ENCODE data around the gene PDIK1L. TPM values are rescaled to one million over a fixed set of nuclear protein-coding genes. Genes with fewer than 3 reads are reported as not detected.

The PDIK1L gene
- total RNA-seq, 1 experiment from 2014 or later = 7.6 TPM

DNA sequence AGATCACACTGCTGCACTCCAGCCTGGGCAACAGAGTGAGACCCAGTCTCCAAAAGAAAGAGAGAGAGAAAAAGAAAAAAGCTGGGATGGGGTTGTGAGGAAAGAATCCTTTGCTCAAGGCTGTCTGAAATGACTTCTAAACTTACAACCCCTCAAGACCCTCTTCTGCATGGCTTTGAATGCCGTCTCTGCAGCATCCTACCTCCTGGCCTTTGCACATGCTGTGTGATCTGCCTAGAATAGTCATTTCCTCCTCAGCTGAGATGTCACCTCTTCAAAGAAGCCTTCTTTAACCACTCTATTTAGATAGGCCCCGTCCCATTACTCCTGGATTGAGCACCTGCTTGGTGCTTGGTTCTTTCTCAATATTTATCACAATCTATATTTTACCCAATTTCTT, 26.8 kb upstream of the PDIK1L start:
- no peaks in the 10 kb centered on the region for H3K27me3 ChIP-seq (ENCODE audit: insufficient read depth, low read depth)
- no TSS peak for BruUV-seq (replicated peaks)

DNA sequence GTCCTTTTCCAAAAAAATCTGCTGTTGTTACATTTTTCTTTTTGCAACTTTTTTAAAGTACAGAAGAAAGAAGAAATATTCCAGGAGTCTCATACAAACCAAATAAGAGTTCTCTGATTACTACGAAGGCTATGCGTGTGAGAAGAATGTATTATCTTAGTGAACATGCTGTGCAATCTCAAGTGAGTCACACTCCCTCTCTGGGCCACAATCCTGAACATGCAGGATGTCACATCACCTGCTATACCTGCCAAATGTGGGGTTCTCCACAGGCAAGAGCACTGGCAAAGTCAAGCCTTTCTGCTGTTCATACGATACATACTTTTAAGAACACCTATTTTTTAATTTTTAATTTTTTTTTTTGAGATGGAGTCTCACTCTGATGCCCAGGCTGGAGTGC, 22.5 kb upstream of the PDIK1L start:
- Histone ChIP-seq H4K20me1 (ENCODE audit: insufficient read depth) (no peaks in the 10 kb centered on the region), H3K4me1 (replicated peaks; ENCODE audit: insufficient read depth) (peaks cover 5% of the 10 kb centered on the region)

More for the DNA sequence above, 26.8 kb upstream of the PDIK1L start:
- intact Hi-C loops (cut with micrococcal nuclease; ENCODE audit: unreplicated experiment) = no loop called here
- TF ChIP-seq, protein P1, sequence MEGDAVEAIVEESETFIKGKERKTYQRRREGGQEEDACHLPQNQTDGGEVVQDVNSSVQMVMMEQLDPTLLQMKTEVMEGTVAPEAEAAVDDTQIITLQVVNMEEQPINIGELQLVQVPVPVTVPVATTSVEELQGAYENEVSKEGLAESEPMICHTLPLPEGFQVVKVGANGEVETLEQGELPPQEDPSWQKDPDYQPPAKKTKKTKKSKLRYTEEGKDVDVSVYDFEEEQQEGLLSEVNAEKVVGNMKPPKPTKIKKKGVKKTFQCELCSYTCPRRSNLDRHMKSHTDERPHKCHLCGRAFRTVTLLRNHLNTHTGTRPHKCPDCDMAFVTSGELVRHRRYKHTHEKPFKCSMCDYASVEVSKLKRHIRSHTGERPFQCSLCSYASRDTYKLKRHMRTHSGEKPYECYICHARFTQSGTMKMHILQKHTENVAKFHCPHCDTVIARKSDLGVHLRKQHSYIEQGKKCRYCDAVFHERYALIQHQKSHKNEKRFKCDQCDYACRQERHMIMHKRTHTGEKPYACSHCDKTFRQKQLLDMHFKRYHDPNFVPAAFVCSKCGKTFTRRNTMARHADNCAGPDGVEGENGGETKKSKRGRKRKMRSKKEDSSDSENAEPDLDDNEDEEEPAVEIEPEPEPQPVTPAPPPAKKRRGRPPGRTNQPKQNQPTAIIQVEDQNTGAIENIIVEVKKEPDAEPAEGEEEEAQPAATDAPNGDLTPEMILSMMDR (conservative IDR thresholded peaks at IDR 0.05) = no peak
- H3K4me1 ChIP-seq (replicated peaks; ENCODE audit: insufficient read depth) = peaks cover 31% of the 10 kb centered on the region
- H2AFZ ChIP-seq = no peak overlapping the region
- no peaks in the 10 kb centered on the region for H3K9me2 ChIP-seq (ENCODE audit: insufficient read depth)
- H3K9me3 ChIP-seq (ENCODE audit: insufficient read depth, low read depth) = no peaks in the 10 kb centered on the region
- ChIA-PET CTCF (no interaction called here), POLR2A (ENCODE audit: unreplicated experiment) (interaction anchor here (0.6 kb wide), 1 partner anchor 38 kb away, joined by 5 read pairs; no protein-coding TSS in a partner anchor)
- no peak overlapping the region for H3K4me3 ChIP-seq
- H3K27ac ChIP-seq = no peak overlapping the region
- no peak for DNase-seq
- H4K20me1 ChIP-seq (ENCODE audit: insufficient read depth) = no peaks in the 10 kb centered on the region
- H3F3A ChIP-seq (ENCODE audit: insufficient read depth, low read depth) = peaks cover 9% of the 10 kb centered on the region; the same call in 1 of the 2 replicates
- no peaks in the 10 kb centered on the region for H3K79me2 ChIP-seq (ENCODE audit: low read depth)
- no peaks in the 10 kb centered on the region for H3K36me3 ChIP-seq (ENCODE audit: low read depth)
- no peak overlapping the region for H3K4me2 ChIP-seq

DNA sequence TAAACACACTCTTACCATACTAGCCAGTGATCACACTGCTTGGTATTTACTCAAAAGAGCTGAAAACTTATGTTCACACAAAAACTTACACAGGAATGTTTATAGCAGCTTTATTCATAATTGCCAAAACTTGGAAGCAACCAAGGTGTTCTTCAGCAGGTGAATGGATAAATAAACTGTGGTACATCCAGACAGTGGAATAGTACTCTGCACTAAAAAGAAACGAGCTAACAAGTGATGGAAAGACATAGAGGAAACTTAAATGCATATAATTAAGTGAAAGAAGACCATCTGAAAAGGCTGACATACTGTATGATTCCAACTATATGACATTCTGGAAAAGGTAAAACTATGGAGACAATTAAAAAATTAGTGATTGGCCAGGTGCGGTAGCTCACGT, 20.7 kb upstream of the PDIK1L start:
- Histone ChIP-seq H3K79me2 (ENCODE audit: low read depth) (no peaks in the 10 kb centered on the region), H3F3A (ENCODE audit: insufficient read depth, low read depth) (no peaks in the 10 kb centered on the region), H3K4me2 (no peak overlapping the region), H3K27ac (no peak overlapping the region), H4K20me1 (ENCODE audit: insufficient read depth) (no peaks in the 10 kb centered on the region), H3K9me2 (ENCODE audit: insufficient read depth) (no peaks in the 10 kb centered on the region), H3K27me3 (ENCODE audit: insufficient read depth, low read depth) (no peaks in the 10 kb centered on the region), H3K36me3 (ENCODE audit: low read depth) (no peaks in the 10 kb centered on the region), H3K4me3 (no peak overlapping the region), H2AFZ (no peak overlapping the region), H3K4me1 (replicated peaks; ENCODE audit: insufficient read depth) (no peaks in the 10 kb centered on the region), H3K9me3 (ENCODE audit: insufficient read depth, low read depth) (no peaks in the 10 kb centered on the region)
- CTCF ChIA-PET = interaction anchor here (0.6 kb wide), 1 partner anchor 1887 kb away, joined by 3 read pairs; no protein-coding TSS in a partner anchor
- no peak for TF ChIP-seq EZH2 (IDR thresholded peaks at IDR 0.05; ENCODE audit: low read depth)
- TF ChIP-seq, protein P1 (conservative IDR thresholded peaks at IDR 0.05) = no peak
- POLR2A ChIA-PET (ENCODE audit: unreplicated experiment) = no interaction called here
- DNase-seq = no peak
- no TSS peak for BruUV-seq (replicated peaks)
- intact Hi-C loops (cut with micrococcal nuclease; ENCODE audit: unreplicated experiment) = no loop called here

More for the DNA sequence above, 22.5 kb upstream of the PDIK1L start:
- H3K4me3 ChIP-seq = no peak overlapping the region
- no peak overlapping the region for H2AFZ ChIP-seq
- H3K9me2 ChIP-seq (ENCODE audit: insufficient read depth) = no peaks in the 10 kb centered on the region
- H3K36me3 ChIP-seq (ENCODE audit: low read depth) = no peaks in the 10 kb centered on the region
- DNase-seq = no peak
- H3K79me2 ChIP-seq (ENCODE audit: low read depth) = no peaks in the 10 kb centered on the region
- no peak for TF ChIP-seq EZH2 (IDR thresholded peaks at IDR 0.05; ENCODE audit: low read depth)
- TF ChIP-seq, protein P1 (conservative IDR thresholded peaks at IDR 0.05) = no peak
- ChIA-PET CTCF (no interaction called here), POLR2A (ENCODE audit: unreplicated experiment) (no interaction called here)
- no TSS peak for BruUV-seq (replicated peaks)
- no peak overlapping the region for H3K4me2 ChIP-seq
- H3F3A ChIP-seq (ENCODE audit: insufficient read depth, low read depth) = no peaks in the 10 kb centered on the region
- no peaks in the 10 kb centered on the region for H3K9me3 ChIP-seq (ENCODE audit: insufficient read depth, low read depth)
- H3K27me3 ChIP-seq (ENCODE audit: insufficient read depth, low read depth) = no peaks in the 10 kb centered on the region
- intact Hi-C loops (cut with micrococcal nuclease; ENCODE audit: unreplicated experiment) = no loop called here
- H3K27ac ChIP-seq = no peak overlapping the region
